Small intestine (tissue), 7 donors: ENCODE results near the gene TMIE. TPM values are rescaled to one million over a fixed set of nuclear protein-coding genes. Genes with fewer than 3 reads are reported as not detected.
"Not testable (repeated sequence)": the region's sequence is repeated elsewhere in the genome, so short reads cannot be mapped to it uniquely, and the experiment has no call there.

ENCODE experiments used
- DNase-seq, 2 donors: peaks; one replicate each; pipeline versions ENCODE4 v3.0.0 to v3.0.0-alpha.2; 2013
- FAIRE-seq: peaks from 2 replicates; lab custom pipeline; 2012; peaks lifted over from hg19 to GRCh38; lab: Jason Lieb, UNC
- H3K27ac ChIP-seq, 3 donors: one replicate each; pipeline ENCODE4 v1.5.1; 2013; ENCODE audit warnings: low read length in 2 of 3, mild to moderate bottlenecking in 2 of 3, control low read depth in 1 of 3, inconsistent platforms in 1 of 3, low read depth in 1 of 3, moderate library complexity in 1 of 3
- H3K27me3 ChIP-seq, 3 donors: one replicate each; pipeline ENCODE4 v1.6.1; 2013; ENCODE audit warnings: low read length in 3 of 3, inconsistent platforms in 1 of 3; ENCODE audit not compliant: control insufficient read depth in 3 of 3, insufficient read depth in 3 of 3
- H3K36me3 ChIP-seq, 3 donors: one replicate each; pipeline ENCODE4 v1.6.1; 2013; ENCODE audit warnings: low read length in 3 of 3, inconsistent platforms in 1 of 3, low read depth in 1 of 3, mild to moderate bottlenecking in 1 of 3, moderate library complexity in 1 of 3; ENCODE audit not compliant: control insufficient read depth in 3 of 3, insufficient read depth in 2 of 3
- H3K4me1 ChIP-seq, 3 donors: one replicate each; pipeline ENCODE4 v1.6.1; 2013; ENCODE audit warnings: low read length in 2 of 3, inconsistent platforms in 1 of 3, low read depth in 1 of 3, mild to moderate bottlenecking in 1 of 3, moderate library complexity in 1 of 3; ENCODE audit not compliant: control insufficient read depth in 3 of 3, insufficient read depth in 2 of 3
- H3K4me3 ChIP-seq, 3 donors: one replicate each; pipeline ENCODE4 v1.5.1; 2013; ENCODE audit warnings: low read length in 3 of 3, control low read depth in 1 of 3, inconsistent platforms in 1 of 3, low read depth in 1 of 3, mild to moderate bottlenecking in 1 of 3, moderate library complexity in 1 of 3
- H3K9me3 ChIP-seq, 2 donors: one replicate each; pipeline ENCODE4 v1.6.1; 2013; ENCODE audit warnings: low read depth in 1 of 2, low read length in 1 of 2; ENCODE audit not compliant: control insufficient read depth in 2 of 2, insufficient read depth in 1 of 2
- WGBS, 3 donors: extraction: QIAGEN DNeasy Blood & Tissue Kit; methylation state at CpG; one replicate each; pipeline ENCODE4 v1.1.7; 2013; 5-methylcytosine and 5-hydroxymethylcytosine counted together
- polyA plus RNA-seq, 4 donors: library from polyadenylated mRNA; stranded (reverse) in 3 of 4; unstranded in 1 of 4; fragments of 200-250 nt in 3 of 4; fragments of 120-200 nt in 1 of 4; gene quantifications; one replicate each; pipeline versions ENCODE4 v1.2.1 to v1.2.3, GENCODE V29; 2013
- donor health status: healthy with polysubstance abuse.
- donor health status: control.
- donor health status: control.
- donor health status: Bipolar disorder and iron deficiency.
- donor health status: healthy.

TMIE gene
- polyA plus RNA-seq, 4 donors: 0.22 to 0.70 TPM; not detected in 2

- not testable (repeated sequence) for H3K36me3 ChIP-seq, H3K4me3 ChIP-seq, FAIRE-seq, H3K27me3 ChIP-seq, H3K9me3 ChIP-seq, DNase-seq, H3K4me1 ChIP-seq, H3K27ac ChIP-seq
- WGBS, 3 donors: 96 to 97% (median 97%) methylated on average over 3 of the region's 3 CpGs
These were observed 38.4 kb downstream of the TMIE start for GRCh38 chr3:46739565-46739964.

- H3K36me3 ChIP-seq: no peaks in the 10 kb centered on the region
- WGBS, 3 donors: 67 to 94% (median 91%) methylated on average over 12 of the region's 12 CpGs
- no peak overlapping the region for H3K4me3 ChIP-seq
- no peaks in the 10 kb centered on the region for H3K4me1 ChIP-seq
- no peak for FAIRE-seq
- no peaks in the 10 kb centered on the region for H3K27me3 ChIP-seq
- H3K9me3 ChIP-seq: no peaks in the 10 kb centered on the region
- no peak for DNase-seq
- H3K27ac ChIP-seq: no peak overlapping the region
These were observed 41.9 kb downstream of the TMIE start for GRCh38 chr3:46742992-46743585.

GRCh38 chr3:46746711-46747110, 45.5 kb downstream of the TMIE start:
- Histone ChIP-seq H3K36me3 (no peaks in the 10 kb centered on the region), H3K27ac (no peak overlapping the region)
- DNase-seq: no peak

GRCh38 chr3:46748170-46748569, 47.0 kb downstream of the TMIE start:
- no peaks in the 10 kb centered on the region for H3K4me1 ChIP-seq
- H3K4me3 ChIP-seq: no peak overlapping the region
- H3K9me3 ChIP-seq: no peaks in the 10 kb centered on the region
- DNase-seq (no peak), FAIRE-seq (no peak)
- WGBS, 3 donors: 82 to 91% (median 85%) methylated on average over 2 of the region's 2 CpGs
- no peaks in the 10 kb centered on the region for H3K27me3 ChIP-seq
- no peaks in the 10 kb centered on the region for H3K36me3 ChIP-seq
- no peak overlapping the region for H3K27ac ChIP-seq

More at GRCh38 chr3:46746711-46747110, 45.5 kb downstream of the TMIE start:
- H3K9me3 ChIP-seq: no peaks in the 10 kb centered on the region
- H3K27me3 ChIP-seq: no peaks in the 10 kb centered on the region
- no peak for FAIRE-seq
- no peaks in the 10 kb centered on the region for H3K4me1 ChIP-seq
- H3K4me3 ChIP-seq: no peak overlapping the region

GRCh38 chr3:46749129-46749528, 47.9 kb downstream of the TMIE start:
- H3K9me3 ChIP-seq: no peaks in the 10 kb centered on the region
- WGBS, 3 donors: 70 to 79% (median 77%) methylated on average over 4 of the region's 4 CpGs
- no peaks in the 10 kb centered on the region for H3K4me1 ChIP-seq
- H3K36me3 ChIP-seq: no peaks in the 10 kb centered on the region
- H3K4me3 ChIP-seq: no peak overlapping the region
- H3K27me3 ChIP-seq: no peaks in the 10 kb centered on the region
- FAIRE-seq: no peak
- no peak for DNase-seq
- no peak overlapping the region for H3K27ac ChIP-seq

GRCh38 chr3:46750555-46751038, 49.4 kb downstream of the TMIE start:
- no peak for DNase-seq
- WGBS, 3 donors: 89 to 92% (median 90%) methylated on average over 36 to 41 of the region's 41 CpGs
- FAIRE-seq: no peak

GRCh38 chr3:46753127-46753526, 51.9 kb downstream of the TMIE start:
- H3K4me1 ChIP-seq, FAIRE-seq, H3K27me3 ChIP-seq, H3K36me3 ChIP-seq, H3K9me3 ChIP-seq, H3K27ac ChIP-seq, DNase-seq, H3K4me3 ChIP-seq: not testable (repeated sequence)
- 69 to 77% (median 73%) methylated on average over 6 of the region's 6 CpGs for WGBS, 3 donors

More at GRCh38 chr3:46750555-46751038, 49.4 kb downstream of the TMIE start:
- Histone ChIP-seq H3K4me1 (no peaks in the 10 kb centered on the region), H3K27ac (no peak overlapping the region), H3K36me3 (no peaks in the 10 kb centered on the region), H3K4me3 (no peak overlapping the region), H3K27me3 (no peaks in the 10 kb centered on the region), H3K9me3 (no peaks in the 10 kb centered on the region)

GRCh38 chr3:46755646-46756045, 54.5 kb downstream of the TMIE start:
- Histone ChIP-seq H3K4me3 (no peak overlapping the region), H3K27ac (no peak overlapping the region), H3K4me1 (no peaks in the 10 kb centered on the region), H3K9me3 (no peaks in the 10 kb centered on the region), H3K36me3 (no peaks in the 10 kb centered on the region), H3K27me3 (no peaks in the 10 kb centered on the region)
- WGBS, 3 donors: 90 to 93% (median 92%) methylated on average over 6 of the region's 6 CpGs
- DNase-seq (no peak), FAIRE-seq (no peak)

GRCh38 chr3:46756642-46757041, 55.5 kb downstream of the TMIE start:
- H3K27me3 ChIP-seq: no peaks in the 10 kb centered on the region
- FAIRE-seq: no peak
- DNase-seq: no peak
- H3K4me3 ChIP-seq: no peak overlapping the region
- 87 to 93% (median 92%) methylated on average over 31 of the region's 31 CpGs for WGBS, 3 donors
- no peaks in the 10 kb centered on the region for H3K4me1 ChIP-seq
- no peak overlapping the region for H3K27ac ChIP-seq
- no peaks in the 10 kb centered on the region for H3K36me3 ChIP-seq
- no peaks in the 10 kb centered on the region for H3K9me3 ChIP-seq
